ENCODE data around the gene SFT2D1.

SFT2D1 gene

DNA sequence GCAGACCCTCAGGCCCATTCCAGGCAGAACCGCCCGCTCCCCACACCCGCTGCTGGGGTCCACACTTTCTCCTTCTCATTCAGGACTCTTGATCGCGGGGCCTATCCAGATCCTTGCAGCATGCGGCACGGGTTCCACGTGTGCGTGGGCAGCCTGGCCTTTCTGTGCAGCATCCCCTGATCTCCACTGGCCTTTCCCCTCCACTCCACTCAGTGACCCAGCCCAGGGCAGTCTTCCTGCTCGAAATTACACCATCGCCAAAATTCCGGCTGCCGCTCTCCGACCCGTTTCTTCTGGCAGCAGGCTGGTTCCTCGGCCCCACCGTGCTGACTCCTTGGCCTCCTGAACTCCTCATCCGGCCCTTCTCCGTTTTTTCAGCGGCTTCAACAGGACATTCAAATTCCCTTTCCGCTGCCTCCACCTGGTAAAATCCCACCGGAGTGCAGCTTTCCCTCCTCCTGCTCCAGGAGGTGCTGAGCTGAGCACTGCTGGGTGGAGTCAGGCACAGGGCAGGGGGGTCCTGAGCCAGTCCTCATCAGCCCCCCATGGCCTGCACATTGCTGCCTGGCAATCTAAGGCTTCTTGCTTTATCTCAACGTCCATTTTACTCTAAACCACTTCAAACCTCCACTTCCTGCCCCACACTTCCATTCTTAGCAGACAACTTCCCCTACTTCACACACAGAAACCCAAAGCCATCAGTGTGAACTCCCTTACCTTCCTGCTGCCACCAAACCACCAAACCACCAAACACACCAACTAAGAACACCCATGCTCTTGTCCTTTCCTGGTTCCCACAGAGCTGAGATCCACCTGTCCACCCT is 9.0 kb downstream of the SFT2D1 start:
- DNase-seq, result no peak

DNA sequence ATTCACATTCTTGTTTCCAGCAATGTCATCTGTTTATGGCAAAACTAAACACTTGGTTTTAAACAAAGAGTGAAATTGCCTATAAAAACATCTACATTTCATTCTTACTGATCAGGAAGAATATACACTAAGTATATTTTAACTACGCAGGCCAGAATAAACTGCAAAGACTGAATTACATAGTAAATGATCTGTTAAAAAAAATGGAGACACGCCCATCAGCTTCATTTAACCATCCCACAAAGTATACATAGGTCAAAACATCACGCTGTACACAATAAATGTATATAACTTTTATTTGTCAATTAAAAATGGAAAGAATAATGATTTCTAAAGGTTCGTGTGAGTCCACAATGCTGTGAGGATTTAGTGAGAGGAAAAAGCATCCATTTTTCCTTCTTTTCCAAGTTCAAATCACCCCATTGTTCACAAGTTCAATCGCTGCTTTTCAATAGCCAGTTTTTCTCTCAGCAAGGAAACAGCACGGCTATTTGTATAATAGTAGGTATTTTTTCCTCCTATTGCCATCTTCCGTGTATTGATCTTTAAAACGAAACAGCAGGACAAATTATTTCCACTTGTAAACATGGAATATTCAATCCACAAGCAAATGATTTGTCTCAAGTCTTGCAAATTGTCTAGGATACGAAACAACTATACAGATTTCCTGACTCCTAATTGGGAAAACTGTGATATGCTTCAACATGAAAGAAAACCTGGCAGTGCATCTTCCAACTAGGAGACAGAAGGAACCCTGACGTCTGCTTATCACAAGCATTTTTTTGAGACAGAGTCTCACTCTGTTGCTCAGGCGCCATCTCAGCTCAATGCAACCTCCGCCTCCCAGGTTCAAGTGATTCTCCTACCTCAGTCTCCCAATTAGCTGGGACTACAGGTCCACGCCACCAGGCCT is 10.6 kb downstream of the SFT2D1 start:
- DNase-seq, result no peak

DNA sequence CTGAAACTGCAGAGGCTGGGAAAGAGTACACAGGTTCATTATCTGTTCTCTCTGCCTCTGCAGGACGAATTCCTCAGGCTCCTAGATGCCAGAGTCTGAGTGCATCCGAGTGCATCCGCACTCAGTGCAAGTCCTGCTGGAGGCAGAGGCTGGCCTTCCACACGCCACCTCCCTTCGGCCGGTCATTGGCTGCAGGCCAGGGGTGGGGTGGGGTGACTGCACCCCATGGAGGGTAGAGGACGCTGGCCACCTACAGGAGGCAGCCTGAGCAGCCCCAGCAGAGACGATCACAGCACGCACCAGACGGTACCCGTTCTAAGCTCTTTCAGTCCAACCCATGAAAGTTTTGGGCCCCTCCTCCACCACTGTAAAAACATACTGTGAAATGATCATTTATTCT is 11.7 kb downstream of the SFT2D1 start:
- no peak for DNase-seq

DNA sequence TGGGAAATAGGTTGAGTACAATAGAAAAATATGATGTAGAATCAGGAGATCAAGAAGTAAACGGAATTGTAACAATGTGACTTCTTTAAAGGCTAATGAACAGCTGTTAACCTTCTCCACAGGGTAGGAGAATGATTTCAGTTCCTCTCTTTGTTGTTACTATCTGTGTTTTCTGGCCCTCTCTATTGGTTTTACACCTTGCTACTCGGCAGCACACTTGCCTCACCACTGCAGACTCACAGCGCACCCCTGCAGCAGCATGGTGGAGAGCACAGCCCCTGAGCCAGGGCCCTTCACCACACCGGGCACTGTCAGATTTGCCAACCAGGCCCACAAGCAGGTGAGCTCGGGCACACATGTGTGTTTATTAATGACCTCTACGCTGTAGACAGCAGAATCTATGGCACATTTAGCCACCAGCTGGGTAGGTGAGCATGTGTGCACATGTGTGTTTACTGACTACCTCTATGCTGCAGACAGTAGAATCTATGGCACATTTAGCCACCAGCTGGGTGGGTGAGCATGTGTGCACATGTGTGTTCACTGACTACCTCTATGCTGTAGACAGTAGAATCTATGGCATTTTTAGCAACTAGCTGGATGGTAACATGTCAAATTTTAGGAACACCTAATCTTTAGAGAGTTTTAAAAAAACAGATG is 16.8 kb downstream of the SFT2D1 start:
- no peak for DNase-seq

DNA sequence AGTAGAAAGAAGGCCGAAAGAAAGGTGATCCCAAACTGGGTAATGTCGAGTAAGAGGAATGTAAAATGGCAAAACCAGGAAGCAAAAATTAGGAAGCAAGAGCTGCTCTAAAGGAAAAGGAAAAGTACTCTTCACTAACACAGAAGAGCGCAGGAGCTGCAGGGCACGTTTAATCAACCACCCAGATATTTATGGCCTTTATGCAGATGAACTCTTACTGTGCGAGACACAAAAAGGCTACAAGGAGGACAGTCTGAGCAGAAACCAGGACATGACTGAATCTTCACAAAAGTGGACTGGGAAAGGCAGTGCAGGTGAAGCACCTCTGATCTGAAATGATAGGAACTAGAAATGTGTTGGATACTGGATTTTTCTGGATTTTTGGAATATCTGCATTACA is 18.9 kb downstream of the SFT2D1 start:
- DNase-seq, result no peak

DNA sequence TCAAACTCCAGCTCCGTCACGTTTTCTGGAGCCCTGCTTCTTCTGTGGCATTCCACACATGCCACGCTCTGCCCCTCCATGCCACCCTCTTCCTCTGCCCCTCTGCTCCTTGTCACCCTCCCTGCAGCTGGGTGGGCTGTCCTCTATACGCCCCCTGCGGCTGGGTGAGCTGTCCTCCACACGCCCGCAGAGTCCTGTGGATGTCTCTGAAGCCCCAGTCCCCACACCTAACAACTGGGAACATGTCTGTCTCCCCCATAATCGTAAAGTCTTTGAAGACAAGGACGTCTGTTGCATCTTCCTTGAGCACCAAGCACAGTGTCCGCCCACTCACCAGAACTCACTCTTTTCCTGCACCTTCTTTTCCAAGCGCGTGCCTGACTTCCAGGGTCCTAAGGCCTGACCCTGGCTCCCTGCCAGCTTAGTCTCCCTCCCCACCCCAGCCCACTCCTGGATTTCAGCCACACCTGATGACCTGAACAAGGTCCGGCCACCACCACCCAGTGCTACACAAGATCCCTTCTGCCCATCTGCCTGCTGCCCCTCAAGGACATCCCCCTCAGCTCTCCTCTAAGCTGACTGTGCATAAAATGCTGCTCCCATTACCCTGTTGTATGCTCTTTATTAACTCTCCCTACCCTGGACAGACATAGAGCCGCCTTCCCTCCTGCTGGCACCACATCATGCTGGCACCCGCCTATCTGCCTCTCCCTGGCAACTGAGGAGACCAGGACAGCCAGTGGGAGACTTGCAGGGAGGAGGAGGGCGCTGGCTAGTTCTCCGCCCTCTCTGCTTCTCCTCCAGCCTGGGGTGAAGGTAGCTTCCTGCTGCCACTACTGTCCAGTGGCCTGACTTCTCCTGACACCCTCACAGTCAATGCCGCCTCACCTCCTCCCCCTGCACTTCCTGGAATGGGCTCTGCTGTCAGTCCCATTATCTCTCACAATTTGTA is 23.4 kb downstream of the SFT2D1 start:
- no peak for DNase-seq

DNA sequence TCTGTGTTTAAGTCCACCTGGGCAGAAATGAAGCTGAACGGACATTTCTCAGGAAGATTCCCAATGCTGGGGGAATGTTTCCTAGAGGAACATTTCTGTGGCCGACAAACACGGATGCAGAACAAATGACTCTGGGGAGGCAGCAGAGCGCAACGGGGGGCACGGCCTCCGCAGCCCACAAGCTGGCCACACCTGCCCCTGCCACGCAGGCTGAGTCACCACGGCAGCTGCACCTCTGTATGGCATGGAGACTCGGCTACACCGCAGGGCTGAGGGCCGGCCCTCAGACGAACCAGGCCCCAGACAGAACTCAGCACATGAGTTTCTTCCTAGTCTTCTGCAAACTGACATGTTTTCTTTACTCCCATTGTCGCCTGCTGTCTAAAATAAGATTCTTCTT is 24.1 kb downstream of the SFT2D1 start:
- no peak for DNase-seq

DNA sequence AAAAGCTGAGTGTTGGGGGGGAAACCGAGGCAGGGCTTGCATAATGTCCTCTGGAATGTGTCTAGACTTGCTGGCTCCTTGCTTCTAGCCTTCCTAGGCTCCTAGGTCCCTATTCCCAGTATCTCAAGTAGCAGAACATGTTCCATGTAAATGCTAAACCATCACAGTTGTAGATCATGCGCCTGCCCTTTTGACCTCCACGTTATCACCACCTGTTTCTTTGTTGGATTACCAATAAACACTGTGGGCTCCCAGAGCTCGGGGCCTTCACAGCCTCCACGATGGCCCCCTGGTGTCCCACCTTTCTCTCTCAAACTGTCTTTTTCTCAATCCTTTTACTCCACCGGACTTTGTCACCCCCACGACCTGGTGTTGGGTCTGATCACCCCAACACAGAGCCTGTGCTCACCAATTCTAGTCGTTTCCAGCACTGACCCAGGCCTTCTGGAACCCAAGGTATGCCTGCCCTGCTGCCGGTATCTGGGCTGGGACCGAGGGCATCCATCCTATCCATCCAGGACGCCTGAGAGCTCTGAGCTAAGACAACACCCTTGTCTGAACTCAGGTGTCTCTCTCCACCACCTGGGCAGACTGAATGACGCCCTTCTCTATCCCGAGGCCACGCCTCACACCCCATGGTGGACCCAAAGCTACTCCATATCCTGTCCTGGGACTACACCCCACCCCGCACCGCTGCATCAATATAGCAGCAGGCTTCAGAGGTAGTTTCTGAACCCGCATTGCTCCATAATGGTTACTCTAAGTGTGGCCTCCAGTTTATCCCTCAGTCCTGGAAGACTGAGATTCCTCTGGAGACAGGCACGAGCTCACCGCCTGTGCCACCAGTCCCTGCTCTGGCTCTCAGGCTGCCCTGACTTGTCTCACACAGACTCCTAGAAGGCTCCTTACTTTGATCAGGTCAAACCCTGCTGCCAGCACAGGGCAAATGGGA is 24.8 kb downstream of the SFT2D1 start:
- no peak for DNase-seq

DNA sequence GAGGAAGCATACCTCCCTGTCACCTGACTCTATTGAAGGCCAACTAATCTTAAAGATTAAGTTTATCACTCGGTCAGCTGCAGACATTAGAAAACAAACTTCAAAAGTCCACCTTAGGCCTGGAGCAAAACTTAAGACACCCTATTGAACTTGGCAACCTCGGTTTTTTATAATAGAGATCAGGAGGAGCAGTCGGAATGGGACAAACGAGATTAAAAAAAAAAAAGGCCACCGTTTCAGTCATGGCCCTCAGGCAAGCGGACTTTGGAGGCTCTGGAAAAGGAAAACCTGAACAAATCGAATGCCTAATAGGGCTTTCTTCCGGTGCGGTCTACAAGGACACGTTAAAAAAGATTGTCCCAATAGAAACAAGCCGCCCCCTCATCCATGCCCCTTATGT is 26.9 kb downstream of the SFT2D1 start:
- no peak for DNase-seq

DNA sequence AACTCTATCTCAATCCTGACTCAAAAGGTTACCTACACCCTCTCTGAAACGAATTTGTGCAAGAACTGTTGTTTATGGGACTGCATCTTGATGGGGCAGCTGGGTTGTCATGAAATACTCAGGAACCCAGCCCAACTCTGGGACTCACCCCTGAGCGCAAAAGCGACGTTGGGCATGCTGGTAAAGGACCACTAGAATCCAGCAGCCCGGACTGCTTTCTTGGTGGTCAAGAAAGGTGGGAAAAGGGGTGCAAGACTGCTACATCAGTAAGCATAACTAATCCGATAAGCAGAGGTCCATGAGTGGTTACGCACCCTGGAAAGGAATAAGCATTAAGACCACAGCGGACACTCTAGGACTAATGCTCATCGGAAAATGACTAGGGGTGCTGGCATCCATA is 27.9 kb downstream of the SFT2D1 start:
- no peak for DNase-seq

DNA sequence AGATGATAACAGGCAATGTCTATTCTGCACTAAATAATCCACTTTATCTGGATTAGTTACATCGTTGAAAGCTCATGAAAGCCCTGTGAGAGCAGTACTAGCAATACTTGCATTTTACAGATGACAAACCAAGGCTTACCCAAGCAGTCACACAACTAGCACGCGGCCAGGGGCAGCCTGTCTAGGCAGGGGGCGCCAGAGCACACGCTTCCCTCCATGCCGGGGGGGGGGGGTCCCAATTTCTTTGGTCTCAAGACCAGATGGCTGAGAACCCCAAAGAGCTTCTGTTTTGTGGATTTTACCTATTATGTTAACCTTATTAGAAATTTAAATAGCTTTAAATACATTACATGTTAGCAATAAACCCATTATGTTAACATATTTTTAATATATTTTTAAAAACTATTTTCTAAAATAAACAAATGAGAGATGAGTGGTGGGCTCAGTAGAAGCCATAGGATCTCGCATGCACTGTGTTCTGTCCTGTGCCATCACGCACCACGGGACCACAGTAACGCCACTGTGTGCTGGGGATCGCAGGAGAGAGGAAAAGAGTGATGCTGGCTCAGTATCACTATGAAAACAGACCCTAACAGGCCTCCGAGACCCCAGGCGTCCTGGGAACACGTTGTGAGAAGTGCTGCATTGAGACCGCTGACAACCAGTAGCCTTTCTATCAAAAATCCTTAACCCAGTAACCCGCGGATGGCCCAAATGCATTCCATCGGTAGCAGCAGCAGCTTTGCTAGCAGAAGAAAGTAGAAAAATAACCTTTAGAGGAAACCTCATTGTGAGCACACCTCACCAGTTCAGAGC is 28.9 kb downstream of the SFT2D1 start:
- peak; percentile 4 for DNase-seq

DNA sequence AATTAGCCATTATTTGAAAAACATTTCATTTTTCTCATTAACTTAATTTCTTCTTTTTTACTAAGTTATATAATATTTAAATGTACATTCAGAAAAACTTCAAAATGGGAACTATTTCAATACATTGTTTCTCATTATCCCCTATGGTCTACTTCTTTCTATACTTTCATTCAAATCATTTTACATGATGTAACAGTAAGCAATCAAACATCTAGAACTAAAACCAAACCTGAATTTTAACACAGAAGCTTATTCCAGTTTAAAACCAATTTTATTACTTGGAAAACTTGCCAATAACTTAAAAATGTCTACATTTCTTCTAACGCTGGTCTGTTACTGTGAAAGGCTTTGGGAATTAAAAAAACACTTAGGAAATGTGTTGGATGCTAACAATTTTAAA is 29.5 kb downstream of the SFT2D1 start:
- DNase-seq, result no peak

DNA sequence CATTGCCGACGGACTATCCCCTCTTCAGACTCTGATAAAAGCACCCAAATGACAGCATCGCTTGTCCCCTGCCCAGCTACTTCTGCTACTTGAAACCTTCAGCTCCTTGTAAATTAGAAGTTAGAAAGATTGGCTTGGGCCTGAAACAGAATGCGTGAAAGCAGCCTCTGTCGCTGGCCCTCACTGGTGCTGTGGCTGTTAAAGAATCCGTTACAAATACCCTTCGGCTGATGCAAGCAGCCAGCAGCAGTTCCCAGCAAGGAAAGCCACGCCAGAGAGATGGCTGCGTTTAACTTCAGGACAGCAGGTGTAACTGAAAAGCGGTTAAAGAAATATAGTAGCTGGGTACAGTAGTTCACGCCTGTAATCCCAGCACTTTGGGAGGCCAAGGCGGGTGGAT is 31.7 kb downstream of the SFT2D1 start:
- DNase-seq, result no peak

DNA sequence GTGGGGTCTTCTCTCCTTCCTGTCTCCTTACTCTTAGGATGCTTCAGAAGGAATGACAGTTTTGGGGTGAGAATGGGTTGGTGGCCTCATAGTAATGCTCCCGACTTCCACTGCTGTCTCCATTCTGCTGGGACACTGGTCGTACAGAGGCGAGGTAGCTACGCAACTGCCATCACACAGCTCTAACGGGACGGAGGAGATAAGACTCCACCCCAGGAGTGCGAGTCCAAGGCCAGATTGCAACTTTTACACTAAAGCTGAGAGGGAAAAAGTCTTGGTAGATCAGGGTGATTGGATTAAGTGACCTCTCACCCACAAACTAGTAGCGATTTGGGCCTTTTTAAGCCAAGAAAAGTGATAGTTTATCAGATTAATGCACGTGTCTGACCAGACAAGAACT is 32.4 kb downstream of the SFT2D1 start:
- DNase-seq, result no peak

DNA sequence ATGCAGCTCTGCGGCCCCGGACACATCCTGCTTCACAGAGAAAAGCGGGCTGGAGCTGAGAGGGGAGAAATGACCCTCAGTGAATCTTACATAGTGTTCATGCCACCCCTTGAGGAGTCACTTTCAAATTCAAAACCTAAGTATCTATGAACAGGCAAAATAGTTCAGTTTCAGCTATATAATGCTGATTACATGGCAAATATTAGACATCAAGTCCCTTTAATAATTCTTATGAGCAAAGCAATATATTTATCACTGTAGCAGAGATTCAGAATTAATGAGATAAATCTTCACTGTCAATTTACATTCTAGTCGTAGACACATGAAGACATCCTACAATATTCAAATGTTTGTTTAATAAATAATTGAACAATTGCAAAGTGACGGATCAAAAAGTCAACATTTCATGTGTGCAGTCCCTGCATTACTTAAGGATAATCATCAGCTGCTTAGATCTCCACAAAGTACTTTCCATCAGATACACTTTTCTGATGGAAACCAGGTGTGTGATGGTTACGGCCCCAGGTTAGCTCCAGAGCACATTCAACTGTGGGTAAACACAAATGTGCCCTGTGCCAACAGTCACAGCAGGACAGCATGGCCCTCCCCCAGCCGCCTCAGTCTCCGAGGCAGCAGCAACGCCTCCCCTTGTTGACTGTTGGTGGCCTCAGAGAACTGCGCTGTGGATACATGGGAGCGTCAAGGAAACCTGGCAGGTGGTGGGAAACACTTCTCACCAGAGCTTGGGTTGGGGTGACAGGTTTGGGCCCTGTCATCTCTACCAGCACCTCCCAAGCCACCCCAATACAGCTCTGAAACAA is 33.4 kb downstream of the SFT2D1 start:
- DNase-seq, result peak; percentile 72

DNA sequence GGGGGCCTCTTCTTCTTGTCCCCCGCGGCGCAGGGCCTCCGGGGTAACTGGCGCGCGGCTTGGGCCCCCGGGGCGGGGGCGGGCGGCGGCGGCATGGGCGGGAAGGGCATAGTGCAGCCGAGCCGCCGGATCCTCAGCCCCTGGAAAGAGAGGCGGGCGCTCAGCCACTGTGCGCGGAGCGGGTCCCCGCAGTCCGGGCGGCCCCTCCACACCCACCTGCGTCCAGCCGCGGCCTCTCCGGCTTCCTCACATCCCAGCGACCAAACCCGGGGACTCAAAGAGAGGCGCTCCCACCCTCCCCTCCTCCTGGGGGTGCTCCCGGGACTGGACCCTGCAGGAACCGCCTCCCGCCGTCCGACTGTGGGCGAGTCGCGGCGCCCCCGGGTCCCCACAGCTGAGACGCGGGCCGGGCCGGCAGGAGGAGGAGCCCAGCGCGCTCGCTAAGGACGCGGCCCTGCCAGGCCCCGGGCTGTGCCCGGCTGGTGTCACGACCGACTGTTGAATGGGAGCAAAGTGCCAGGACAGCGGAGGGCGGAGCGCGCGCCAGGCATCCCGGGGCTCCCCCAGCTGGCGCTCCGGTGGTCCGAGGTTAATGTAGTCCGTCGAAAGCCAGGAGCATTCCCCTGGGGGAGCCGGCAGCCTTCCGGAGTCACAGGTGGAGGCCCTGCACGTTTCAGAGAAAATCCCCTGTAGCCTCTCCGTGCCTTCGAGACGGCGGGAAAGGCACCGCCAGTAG is 34.1 kb downstream of the SFT2D1 start, which contains the start of gene PRR18:
Gene PRR18, minus strand, starts transcription at position 360 of the 736 bp plus-strand sequence. Its CDS starts 250 bp downstream, at position 110.
- no peak for DNase-seq

DNA sequence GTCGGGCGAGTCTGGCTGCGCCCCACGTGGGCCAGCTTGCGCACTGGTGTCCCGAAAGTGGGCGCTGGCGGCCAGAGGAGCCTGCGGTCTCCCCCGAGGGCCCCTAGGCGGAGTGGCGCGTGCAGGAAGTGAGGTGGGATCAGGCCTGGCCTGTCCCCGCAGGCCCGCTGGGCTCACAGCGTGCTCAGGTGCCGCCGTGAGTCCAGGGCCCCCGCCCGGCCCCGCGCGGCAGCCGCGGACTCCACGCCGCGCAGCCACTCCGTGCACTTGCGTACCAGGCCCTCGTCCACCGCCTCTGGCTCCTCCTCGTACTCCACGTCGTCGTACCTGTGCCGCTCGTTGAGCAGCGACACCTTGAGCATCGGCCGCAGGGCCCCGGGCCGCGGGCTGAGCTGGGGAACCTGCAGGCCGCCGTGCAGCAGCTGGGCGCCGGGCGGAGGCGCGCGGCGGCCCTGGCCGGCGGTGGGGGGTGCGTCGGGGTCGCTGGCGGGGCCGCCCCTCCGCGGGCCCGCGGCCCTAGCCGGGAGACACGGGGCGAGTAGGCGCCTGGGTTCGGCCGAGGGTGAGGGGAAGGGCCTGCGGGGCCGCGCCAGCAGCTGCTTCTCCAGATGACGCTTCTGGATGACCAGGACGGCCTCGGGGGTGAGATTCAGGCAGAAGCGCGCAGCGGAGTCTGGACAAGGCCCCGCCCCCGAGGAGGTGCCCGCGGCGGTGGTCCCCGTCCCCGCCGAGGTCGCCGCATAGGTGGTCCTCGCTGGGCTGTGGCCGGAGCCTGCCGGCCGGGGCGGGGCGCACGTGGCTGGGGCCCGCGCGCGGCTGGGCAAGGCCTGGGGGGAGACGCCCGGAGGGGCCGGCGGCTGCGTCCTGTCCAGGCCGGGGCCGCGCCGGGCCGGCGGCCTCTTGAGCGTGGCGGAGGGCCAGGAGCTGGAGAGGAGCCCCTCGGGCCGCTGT is 35.0 kb downstream of the SFT2D1 start:
- peak; percentile 5 for DNase-seq

All from COR-L47 (cell line).